Measurements from ENCODE around the gene EMP2.

Gene EMP2

GRCh38 chr16:10609402-10609774 is 29.0 kb upstream of the EMP2 start:
- no peak for DNase-seq

- DNase-seq: no peak
These were observed 28.4 kb upstream of the EMP2 start for GRCh38 chr16:10608687-10609401.

- no peak for DNase-seq
These were observed 26.8 kb upstream of the EMP2 start for GRCh38 chr16:10607157-10607556.

GRCh38 chr16:10606607-10607006 is 26.2 kb upstream of the EMP2 start:
- no peak for DNase-seq

- DNase-seq: no peak
These were observed 25.2 kb upstream of the EMP2 start for GRCh38 chr16:10605636-10606035.

- no peak for DNase-seq
These were observed 21.3 kb upstream of the EMP2 start for GRCh38 chr16:10601444-10602408.

GRCh38 chr16:10600782-10601443 is 20.5 kb upstream of the EMP2 start:
- DNase-seq: no peak

- DNase-seq: no peak
These were observed 19.2 kb upstream of the EMP2 start for GRCh38 chr16:10599626-10600025.

GRCh38 chr16:10598157-10598556 is 17.8 kb upstream of the EMP2 start:
- DNase-seq: no peak

- DNase-seq: no peak
These were observed 16.8 kb upstream of the EMP2 start for GRCh38 chr16:10597187-10597601.

GRCh38 chr16:10594312-10594950 is 14.0 kb upstream of the EMP2 start:
- no peak for DNase-seq

- no peak for DNase-seq
These were observed 12.2 kb upstream of the EMP2 start for GRCh38 chr16:10592611-10593010.

GRCh38 chr16:10590342-10590741 is 9.9 kb upstream of the EMP2 start:
- no peak for DNase-seq

GRCh38 chr16:10589109-10589508 is 8.7 kb upstream of the EMP2 start:
- no peak for DNase-seq

GRCh38 chr16:10587622-10588021 is 7.2 kb upstream of the EMP2 start:
- DNase-seq: no peak

GRCh38 chr16:10584981-10585438 is 4.6 kb upstream of the EMP2 start:
- DNase-seq: no peak

- no peak for DNase-seq
These were observed 2.9 kb upstream of the EMP2 start for GRCh38 chr16:10583269-10583668.

GRCh38 chr16:10581507-10581906 is 1.1 kb upstream of the EMP2 start:
- DNase-seq: no peak

- no peak for DNase-seq
These were observed 467 bp upstream of the EMP2 start for GRCh38 chr16:10580883-10581247.

GRCh38 chr16:10579575-10579964 is 828 bp downstream of the EMP2 start:
- no peak for DNase-seq

- no peak for DNase-seq
These were observed 1.7 kb downstream of the EMP2 start for GRCh38 chr16:10578474-10579316.

Data from effector CD8-positive, alpha-beta T cell (primary cell).